ENCODE data around the gene ARFGAP1.
"Not testable (repeated sequence)": the region's sequence is repeated elsewhere in the genome, so short reads cannot be mapped to it uniquely, and the experiment has no call there.

The ARFGAP1 gene

DNA sequence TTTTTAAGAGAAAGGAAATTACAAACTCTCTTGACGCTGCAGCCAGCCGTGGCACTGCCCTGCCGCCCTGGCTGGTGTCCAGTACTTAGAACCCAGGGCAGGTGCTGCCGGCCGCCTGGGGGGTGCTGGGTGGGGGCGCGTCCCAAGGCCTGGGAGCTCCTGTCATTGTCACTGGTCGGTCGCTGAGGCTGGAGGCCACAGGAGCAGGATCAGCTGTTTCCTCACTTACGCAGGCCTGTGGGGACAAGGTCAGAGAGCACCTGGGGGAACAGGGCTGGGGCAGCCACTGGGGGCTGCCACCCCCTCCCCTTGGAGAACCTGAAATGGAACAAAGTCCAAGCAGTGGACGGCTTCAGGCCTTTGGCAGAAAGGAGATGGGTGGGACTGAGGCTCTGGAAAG is 31.3 kb upstream of the ARFGAP1 start:
- DNase-seq: no peak

DNA sequence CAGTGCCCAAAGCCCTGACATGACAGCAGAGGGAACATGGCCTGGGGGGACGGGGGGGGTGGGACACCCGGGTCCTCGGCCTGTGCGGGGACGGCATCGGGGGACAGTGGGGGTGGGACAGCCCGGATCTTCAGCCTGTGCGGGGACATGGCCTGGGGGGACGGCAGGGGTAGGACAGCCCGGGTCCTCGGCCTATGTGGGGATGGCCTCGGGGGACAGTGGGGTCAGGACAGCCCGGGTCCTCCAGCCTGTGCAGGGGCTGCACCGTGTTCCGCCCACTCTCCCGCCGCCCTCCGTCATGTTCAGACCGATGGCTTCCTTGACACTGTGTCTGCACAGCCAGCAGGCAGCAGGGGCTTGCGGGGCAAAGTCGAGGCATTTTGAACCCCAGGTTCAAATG is 29.9 kb upstream of the ARFGAP1 start:
- no peak for DNase-seq

DNA sequence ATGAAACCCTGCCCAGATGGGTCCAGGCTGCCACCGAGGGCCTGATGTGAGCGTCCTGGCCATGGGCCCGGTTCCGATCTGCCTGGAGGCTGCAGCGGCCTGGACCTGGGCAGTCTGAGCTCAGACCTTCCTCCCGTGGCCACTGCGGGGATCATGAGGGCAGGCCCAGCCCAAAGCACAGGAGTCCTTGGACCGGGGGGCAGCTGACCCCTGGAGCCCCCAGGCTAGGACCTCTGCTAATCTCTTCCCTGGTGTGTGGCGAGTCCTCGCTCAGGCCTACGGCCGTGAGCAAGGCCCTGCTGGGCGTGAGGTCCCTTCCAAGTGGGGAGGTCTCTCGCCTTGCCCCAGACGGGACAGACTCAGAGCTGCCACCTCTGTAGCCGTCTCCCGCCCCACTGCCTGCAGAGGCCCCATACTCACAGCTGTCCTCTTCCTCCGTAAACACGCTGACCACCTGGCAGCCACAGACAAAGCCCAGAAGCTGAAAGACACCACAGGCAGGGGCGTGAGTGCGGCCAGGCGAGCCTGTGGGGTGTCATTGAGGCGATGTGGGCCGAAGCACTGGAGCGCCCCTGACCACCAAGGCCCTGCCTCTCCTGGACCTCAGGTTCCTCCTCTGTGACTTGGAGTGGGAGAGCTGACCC is 28.9 kb upstream of the ARFGAP1 start:
- no peak for DNase-seq

DNA sequence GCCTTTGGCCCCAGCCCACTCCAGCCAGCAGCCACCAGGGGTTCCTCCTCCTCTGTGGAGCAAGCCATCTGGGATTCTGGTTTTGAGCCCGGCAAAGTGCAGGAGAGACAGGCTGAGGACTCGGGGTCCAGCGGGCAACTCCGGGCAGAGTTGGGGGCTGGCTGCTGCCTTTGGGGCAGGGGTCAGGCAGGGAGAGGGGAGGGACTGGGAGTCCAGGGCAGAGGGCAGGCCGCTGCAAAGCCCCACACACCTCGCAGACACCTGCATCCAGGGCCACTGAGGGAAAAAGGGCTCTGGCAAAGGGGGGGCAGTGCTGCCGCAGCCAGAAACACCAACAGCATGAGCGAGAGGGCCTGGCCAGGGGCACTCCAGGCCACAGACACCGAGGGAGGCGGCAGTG is 28.1 kb upstream of the ARFGAP1 start:
- no peak for DNase-seq

DNA sequence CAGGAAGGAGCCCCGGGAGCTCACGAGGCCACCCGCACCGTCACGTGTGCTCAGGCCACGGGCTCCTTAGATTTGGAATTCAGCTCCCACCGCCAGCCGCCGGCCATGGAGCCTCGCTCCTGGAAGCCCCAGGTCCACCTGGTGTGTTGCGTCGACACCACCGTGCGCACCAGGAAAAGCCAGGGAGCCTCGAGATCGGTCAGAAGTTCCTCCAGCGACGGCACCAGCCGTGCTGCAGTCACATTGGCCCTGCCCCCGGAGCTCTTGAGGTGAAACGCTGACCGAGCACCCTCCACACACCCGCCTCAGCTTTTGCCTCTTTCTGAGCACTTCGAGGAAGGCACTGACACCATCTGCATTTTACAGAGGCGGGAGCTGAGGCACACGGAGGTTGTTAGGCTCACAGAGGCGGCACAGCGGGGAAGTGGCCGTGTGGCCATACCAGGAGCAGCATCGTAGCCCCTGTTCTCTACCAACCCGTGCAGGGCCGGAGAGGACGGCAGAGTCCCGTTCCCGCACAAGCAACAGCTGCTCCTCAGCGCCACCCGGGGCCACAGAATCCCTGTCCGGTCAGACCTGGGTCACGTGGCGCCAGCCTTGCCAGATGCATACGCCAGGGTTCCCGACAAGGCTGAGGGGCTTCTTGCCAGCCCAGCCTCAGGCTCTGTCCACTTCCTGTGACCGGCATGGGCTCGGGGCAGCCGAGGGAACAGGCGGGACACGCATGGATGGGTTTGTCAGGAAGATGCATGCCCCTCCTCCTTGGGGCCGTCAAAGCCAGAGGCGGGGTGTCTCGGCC is 25.9 kb upstream of the ARFGAP1 start:
- no peak for DNase-seq

DNA sequence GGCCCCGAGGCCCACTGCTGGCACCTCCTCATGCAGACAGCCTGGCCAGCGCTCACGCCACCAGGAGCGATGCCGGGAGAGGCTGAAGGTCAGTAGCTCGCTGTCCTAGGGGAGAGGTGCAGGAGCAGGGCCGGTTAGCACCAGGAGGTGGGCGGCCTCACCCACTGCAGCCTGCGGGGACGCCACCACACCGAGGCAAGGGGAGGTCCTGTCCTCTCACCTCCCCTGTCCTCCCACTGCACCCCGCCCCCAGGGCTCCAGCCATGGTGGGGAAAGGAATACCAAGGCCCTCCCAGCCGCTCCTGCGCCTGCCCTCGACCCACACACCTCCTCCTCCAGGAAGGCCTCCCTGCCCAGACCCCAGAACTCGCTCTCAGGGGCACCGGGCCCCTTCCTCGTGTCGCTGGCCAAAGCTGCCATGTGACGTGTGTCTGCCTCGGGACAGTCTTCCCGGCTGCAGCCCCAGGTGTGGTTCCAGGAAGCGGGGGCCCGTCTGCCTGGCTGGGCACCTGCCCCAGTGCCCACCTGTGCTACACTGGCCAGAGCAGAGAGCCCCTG is 24.9 kb upstream of the ARFGAP1 start:
- no peak for DNase-seq

DNA sequence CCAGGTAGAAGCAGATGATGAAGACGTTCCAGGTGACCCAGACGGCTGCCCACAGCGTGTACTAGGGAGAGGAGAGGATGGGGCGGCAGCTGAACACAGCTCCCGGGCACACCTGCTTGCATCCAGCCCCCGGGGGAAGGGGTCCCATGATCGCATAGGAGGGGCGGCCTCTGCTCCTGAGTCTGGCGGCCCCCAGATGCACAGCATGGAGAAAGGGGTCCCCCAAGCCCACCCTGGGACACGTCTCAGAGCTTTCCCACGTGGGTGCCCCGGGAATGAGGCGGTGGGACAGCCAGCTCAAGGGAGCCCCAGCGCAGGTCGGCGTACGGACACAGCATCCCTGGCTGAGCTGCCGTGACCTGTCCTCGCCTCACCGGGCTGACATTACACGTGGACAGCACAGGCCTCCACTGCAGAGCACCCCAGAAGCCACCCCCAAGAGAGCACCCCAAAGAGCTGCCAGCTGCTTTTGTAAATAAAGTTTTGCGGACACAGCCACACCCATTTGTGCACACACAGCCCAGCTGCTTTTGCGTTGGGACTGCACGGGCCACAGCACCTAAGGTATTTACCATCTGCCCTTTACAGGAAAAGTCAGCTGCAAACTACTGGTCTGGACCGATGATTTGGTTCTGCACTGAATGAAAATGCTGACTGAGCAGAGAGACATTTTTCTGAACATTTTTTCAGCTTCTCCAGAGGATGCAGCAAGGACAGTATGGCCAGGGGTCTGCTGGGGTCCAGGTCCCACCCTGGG is 23.6 kb upstream of the ARFGAP1 start:
- DNase-seq: no peak

DNA sequence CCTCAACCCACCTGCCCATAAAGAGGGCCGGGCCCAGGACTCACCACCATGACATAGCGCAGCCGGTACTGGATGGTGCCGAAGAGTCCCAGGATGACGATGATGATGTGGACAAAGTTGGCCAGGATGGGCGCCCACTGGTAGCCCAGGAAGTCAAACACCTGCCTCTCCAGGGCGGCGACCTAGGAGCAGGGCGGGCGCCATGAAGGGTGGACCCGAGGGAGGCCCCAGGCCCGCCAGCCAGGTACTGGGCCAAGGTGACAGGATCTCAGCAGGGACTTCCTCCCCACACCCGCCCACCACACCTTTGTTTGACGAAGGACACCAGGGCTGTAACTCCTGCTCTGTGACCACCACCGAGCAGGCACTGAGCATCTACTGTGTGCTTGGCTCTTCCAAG is 22.7 kb upstream of the ARFGAP1 start:
- no peak for DNase-seq

DNA sequence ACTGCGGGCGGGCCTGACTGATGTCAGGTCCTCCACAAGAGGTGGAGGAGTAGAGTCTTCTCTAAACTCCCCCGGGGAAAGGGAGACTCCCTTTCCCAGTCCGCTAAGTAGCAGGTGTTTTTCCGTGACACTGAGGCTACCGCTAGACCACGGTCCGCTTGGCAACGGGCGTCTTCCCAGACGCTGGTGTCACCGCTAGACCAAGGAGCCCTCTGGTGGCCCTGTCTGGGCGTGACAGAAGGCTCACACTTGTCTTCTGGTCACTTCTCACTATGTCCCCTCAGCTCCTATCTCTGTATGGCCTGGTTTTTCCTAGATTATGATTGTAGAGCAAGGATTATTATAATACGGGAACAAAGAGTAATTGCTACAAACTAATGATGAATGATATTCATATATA is 21.3 kb upstream of the ARFGAP1 start:
- not testable (repeated sequence) for DNase-seq

DNA sequence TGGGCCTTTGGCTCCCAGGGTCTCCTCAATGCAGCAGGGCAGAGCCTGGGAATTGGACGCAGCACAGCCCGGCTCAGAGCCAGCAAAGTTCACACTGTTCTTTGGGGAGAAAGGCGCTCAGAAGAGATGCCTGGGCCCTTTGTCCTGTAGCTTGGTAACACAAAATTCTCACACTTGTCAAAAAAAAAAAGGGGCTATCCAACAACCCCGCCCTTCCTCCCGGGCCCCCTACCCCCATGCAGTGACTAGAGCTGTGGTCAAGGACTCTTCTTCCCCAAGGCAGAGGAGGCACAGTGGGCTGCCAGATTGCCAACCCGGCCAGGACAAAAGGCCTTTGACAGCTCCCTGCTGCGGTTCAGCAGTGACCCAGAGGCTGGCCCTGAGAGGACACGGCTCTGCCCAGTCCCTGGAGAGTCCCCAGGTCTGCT is 20.3 kb upstream of the ARFGAP1 start:
- DNase-seq: no peak

DNA sequence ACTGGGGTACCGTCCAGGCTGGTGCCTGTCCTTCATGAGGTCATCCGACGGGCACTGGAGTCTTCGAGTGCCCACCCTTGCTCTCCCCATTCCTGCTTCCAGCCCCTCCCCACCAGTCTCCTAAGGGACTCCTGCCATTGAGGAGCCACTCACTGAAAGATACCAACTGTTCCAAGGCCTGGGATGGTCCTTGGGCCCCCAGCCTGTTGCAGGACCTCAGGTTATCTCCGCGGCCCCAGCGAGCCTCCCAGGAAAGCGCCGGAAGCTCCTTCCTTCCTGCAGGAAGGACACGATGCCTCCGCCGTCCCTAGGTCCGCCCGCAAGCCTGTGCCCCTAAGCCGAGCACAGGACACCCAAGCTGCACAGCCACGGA is 19.6 kb upstream of the ARFGAP1 start:
- DNase-seq: no peak

DNA sequence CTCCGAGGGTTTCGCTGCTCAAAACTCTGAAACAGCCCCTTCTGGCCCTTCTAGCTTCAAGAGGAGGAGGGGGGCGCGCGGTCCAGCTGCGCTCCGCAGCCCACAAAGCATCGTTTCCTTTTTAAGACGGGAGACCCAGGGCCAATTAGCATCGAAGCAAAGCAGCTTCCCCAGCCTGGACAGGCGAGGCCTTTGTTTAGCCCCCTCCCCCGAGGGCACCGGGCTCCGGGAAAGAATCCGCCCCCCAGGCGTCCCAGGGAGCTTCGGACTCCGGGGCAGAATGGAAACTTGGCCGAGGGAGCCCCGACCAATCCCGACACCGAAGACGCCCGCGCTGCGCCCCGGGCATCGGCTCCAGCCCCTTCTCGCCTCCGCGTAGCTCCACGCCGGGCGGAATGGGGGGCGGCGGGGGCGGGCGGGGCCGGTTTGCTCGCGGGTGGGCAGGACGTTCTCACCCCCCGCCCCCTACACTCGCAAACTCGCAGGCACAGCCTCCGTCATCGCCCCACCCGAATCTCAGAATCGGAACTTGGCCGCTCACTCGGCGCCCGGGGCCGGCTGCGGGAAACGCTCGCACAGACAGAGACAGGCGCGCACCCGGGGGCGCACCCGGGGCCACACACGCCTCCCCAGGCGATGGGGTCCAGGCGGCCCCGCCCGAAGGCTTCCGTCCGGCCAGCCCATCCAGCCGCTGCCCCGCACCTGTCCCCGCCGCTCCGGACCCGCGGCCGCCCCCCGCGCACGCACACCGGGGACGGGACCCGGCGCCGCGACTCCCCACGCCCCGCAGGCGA is 19.0 kb upstream of the ARFGAP1 start:
- no peak for DNase-seq

DNA sequence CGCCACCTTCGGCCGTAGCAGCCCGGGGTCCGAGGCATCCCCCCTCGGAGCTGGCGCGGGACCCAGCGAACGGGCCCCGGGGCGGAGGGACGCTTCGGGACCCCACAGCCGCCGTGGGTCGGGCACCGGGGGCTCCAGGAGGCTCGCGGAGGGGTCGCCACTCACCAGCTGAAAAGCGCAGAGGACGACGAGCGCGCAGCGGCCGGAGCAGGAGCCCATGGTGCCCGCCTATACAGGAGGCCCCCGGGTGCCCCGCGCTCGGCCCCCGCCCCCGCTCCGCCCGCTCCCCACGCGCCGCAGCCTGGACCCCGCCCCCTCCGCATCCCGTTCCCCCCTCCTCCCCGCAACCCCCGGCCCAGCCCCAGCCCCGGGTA is 18.4 kb upstream of the ARFGAP1 start, which contains the start of gene NKAIN4:
Gene NKAIN4, minus strand, starts transcription at position 232 of the 374 bp plus-strand sequence. Its CDS starts 13 bp downstream, at position 219.
- no peak for DNase-seq

DNA sequence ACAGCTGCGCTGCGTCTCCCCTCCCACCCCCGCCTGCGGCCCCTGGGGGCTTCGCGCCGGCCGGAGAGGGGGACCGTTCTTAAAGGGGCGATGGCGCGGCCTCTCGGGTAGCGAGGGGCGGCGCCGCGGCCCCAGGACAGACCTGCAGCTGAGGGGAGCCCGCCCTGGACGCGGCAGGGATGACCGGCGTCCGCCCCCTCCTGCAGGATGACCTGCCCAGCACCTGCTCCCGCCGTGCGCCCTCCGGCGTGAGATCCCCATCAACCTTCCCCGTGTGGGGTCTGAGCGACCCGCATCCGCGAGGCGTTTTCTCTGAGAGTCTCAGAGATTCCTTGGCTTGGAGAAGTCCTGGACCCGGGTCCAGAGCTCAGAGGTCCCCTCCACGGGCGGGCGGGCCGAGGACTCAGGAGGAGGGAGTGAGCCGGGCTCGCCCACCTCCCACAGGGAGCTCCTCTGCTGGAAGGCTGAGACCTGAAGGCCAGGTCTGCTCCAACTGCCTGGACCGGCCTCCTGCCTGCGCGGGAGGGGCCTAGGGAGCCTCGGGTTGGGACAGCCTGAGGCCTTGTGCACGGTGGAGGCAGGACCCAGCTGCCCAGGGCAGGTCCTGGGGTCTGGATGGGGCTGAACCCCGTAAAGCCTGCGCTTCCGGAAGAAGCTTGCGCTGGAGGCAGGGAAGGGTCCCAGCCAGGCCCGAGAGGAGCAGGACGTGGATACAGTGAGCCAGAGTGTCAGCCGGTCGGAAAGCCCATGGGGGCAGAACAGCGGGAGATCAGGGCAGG is 17.8 kb upstream of the ARFGAP1 start:
- no peak for DNase-seq

DNA sequence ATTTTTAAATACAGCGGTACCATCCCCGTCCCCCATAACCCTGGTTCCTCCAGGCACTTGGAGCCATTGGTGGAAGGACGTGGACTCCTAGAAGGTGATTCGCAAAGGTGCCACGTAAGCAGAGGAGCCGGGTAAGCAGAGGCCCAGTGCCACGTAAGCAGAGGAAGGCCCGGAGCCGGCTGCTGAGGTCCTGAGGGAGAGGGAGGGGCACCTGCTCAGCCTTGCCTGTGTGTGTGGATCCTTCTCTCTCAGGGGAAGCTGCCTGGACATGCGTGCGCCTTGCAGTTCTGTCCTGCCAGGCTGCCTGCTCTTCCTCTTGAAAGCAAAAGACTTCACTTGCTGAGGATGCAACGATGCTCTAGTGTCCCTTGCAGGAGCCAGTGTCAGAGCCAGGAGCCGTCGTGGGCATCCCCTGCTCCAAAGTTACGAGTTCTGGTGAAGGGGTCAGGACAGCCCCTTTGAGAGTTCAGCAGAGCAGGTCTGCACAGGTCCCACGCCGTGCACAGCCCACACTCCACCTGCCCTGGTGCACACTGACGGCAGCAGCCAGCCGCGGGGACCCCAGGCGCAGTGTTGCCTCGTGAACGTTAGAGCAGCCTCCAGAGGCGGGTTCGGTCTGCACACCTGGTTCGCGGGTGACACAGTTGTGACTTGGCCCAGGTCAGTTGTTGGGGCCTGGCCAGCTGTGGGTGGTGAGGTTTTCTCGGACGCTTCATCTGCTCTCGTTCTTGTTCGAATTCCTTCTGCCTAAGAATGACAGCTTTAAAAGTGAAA is 16.5 kb upstream of the ARFGAP1 start:
- no peak for DNase-seq

DNA sequence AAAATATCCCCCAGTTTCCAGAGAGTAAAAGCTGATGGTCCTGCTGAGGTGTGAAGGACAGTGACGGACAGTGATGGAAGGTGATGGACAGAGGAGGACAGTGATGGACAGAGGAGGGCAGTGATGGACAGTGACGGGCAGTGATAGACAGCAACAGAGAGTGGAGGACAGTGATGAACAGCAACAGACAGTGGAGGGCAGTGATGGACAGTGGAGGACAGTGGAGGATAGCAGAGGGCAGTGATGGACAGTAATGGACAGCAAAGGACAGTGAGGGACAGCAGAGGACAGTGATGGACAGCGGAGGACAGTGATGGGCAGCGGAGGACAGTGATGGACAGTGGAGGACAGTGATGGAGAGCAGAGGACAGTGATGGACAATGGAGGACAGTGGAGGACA is 15.7 kb upstream of the ARFGAP1 start:
- no peak for DNase-seq

DNA sequence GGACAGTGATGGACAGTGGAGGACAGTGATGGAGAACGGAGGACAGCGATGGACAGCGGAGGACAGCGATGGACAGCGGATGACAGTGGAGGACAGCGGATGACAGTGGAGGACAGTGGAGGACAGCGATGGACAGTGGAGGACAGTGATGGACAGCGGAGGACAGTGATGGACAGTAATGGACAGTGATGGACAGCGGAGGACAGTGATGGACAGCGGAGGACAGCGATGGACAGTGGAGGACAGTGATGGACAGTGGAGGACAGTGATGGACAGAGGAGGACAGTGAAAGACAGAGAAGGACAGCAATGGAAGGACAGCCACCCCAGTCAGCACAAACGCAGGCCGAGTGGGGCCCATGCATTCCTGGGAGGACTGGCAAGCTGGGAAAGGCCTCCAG is 15.0 kb upstream of the ARFGAP1 start:
- no peak for DNase-seq

DNA sequence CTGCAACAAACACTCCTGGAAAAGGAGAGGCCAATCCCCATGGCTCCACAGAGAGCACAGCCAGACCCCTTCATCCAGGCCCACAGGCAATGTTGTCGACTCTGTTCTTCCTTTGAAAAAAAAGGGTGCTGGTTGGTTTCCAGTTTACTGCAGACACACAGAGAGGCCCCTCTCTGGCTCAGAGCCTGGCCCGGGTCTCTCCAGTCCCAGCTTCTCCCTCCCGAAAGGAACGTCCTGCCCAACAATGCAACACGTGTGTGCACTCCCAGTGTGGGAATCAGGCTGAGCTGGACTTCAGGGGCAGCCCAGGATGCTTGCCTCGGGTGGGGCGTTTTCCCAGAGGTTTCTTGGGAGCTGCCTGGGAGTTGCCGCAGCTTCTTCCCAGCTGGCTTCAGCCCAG is 13.8 kb upstream of the ARFGAP1 start:
- no peak for DNase-seq

DNA sequence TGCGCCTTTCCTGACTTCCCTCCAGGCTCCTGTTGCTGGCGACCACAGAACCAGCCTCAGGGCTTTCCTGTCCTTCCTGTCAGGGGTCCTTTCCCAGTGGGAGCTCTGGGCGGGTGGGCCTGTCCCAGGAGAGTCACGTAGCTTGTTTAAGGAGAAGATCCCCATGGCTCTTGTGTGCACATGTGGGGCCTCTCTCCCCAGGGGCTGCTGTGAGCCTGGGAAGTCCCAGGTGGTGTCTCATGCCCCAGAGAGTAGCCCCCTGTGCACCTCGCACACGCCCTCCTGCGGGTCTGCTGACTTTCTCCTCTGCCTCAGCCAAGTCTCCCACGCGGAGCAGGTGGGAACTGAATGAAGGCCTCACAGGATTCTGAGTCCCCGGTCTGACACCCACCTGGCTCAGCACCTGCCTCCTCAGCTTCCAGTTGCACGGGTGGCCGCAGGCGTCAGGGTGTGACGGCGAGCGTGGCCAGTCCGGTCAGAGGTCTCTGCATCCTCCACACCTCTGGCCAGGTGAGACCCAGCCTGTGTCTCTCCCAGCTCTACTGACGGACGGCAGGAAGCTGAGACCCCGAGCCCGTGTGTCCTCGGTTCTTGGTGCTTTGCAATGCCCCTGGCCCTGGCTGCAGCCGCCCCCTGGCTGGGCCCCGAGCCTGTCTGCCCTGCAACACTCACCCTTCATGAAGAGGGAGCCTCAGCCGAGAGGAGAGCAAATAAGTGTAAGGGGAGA is 12.7 kb upstream of the ARFGAP1 start:
- DNase-seq: no peak

DNA sequence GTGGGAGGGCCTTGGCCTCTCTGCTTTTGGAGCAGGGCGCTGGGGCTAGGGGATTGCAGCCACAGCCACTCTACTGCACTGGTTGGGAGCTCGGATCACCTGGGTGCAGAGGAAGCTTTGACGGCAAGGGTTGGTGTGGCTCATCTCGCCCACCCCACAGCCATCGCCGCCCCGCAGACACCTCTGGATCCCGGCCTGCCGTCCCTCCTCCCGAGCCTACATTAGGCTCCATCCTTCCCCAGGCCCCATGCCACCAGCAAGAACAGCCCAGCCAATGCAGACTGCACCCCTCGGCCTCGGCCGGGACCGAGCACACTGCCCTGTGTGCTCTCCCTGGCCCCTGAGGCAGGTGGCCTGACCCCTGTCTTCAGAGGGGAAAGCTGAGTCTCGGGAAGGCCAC is 12.1 kb upstream of the ARFGAP1 start:
- no peak for DNase-seq
